Astrocyte (in vitro differentiated cells and primary cell): ENCODE results near the gene WSCD1.

ENCODE experiments used
- CTCF ChIP-seq: IDR thresholded peaks from 2 replicates; pipeline ENCODE4 v1.5.1; 2011; ENCODE audit warnings: low read depth, mild to moderate bottlenecking, inconsistent platforms, low read length, moderate library complexity; ENCODE audit not compliant: insufficient read depth
- EZH2 ChIP-seq: IDR thresholded peaks from 2 replicates; pipeline ENCODE4 v1.6.1; 2012; ENCODE audit warnings: mild to moderate bottlenecking, low read length, inconsistent platforms; ENCODE audit not compliant: insufficient read depth

- TF ChIP-seq CTCF: no peak
- TF ChIP-seq EZH2: no peak
Measured at GRCh38 chr17:6098823-6099180, 28.6 kb downstream of the WSCD1 start.
